Activated CD4-positive, alpha-beta T cell treated with anti-CD3 and anti-CD28 coated beads, Interleukin-2, amount 10 ng/mL, durations not matched to agents 7 days and 5 days (primary cell): ENCODE measurements around the gene KRT34. TPM values are rescaled to one million over a fixed set of nuclear protein-coding genes. Genes with fewer than 3 reads are reported as not detected.
A peak's percentile ranks its signal among the peaks of the same experiment; 100 is the strongest.

Experiments
- CTCF ChIA-PET: fragments of 350-600 bp; sonication (Branson Sonifier 250); formaldehyde crosslinking; loops from one replicate; lab custom pipeline; 2021; ENCODE audit warnings: antibody characterized with exemption; lab: Charles Lee
- POLR2A ChIA-PET: fragments of 350-600 bp; sonication (Branson Sonifier 250); formaldehyde crosslinking; loops from one replicate; lab custom pipeline; 2021; ENCODE audit warnings: antibody characterized with exemption; lab: Charles Lee
- DNase-seq: peaks from one replicate; pipeline ENCODE4 v3.0.0-alpha.2; 2020
- H3K27ac Mint-ChIP-seq: one replicate; pipeline ENCODE4 v1.8.0; 2021; ENCODE audit warnings: mild to moderate bottlenecking, moderate library complexity, mixed read lengths
- H3K27me3 Mint-ChIP-seq: one replicate; pipeline ENCODE4 v1.8.0; 2021; ENCODE audit warnings: mixed read lengths
- H3K36me3 Mint-ChIP-seq: one replicate; pipeline ENCODE4 v1.8.0; 2021; ENCODE audit warnings: low read depth, mixed read lengths
- H3K4me1 Mint-ChIP-seq: one replicate; pipeline ENCODE4 v1.8.0; 2021; ENCODE audit warnings: mixed read lengths
- H3K4me3 Mint-ChIP-seq: one replicate; pipeline ENCODE4 v1.8.0; 2021; ENCODE audit warnings: mild to moderate bottlenecking, moderate library complexity, mixed read lengths
- H3K9me3 Mint-ChIP-seq: one replicate; pipeline ENCODE4 v1.8.0; 2021; ENCODE audit warnings: mixed read lengths
- total RNA-seq, 2 experiments: library from RNA; stranded (reverse); gene quantifications; one replicate each; pipeline ENCODE4 v1.2.3, GENCODE V29; 2021

The KRT34 gene
- total RNA-seq, 2 experiments from 2014 or later, result not detected

- Mint-ChIP-seq H3K4me1 (peaks cover 38% of the 10 kb centered on the region), H3K9me3 (no peaks in the 10 kb centered on the region), H3K27me3 (no peaks in the 10 kb centered on the region), H3K4me3 (no peak overlapping the region), H3K27ac (peak overlapping the region; percentile 41), H3K36me3 (peaks cover 5% of the 10 kb centered on the region)
- ChIA-PET CTCF (interaction anchor here (0.5 kb wide), 1 partner anchor 631 kb away, joined by 3 read pairs; the partner anchor contains the start of gene KRT24), POLR2A (no interaction called here)
- DNase-seq, result no peak
Observed at GRCh38 chr17:41334385-41335305, 47.5 kb downstream of the KRT34 start.

- Mint-ChIP-seq H3K36me3 (no peaks in the 10 kb centered on the region), H3K4me3 (no peak overlapping the region), H3K4me1 (peaks cover 30% of the 10 kb centered on the region), H3K27ac (peak overlapping the region; percentile 74), H3K9me3 (no peaks in the 10 kb centered on the region), H3K27me3 (no peaks in the 10 kb centered on the region)
- ChIA-PET CTCF (interaction anchor here (1.1 kb wide), 1 partner anchor 15 kb away, joined by 3 read pairs; no protein-coding TSS in a partner anchor), POLR2A (no interaction called here)
- DNase-seq, result no peak
Observed at GRCh38 chr17:41333836-41334235, 48.3 kb downstream of the KRT34 start.

- ChIA-PET CTCF (interaction anchor here (0.9 to 1.1 kb wide), 2 partner anchors 11 to 16 kb away, joined by 3 to 6 read pairs; no protein-coding TSS in a partner anchor), POLR2A (no interaction called here)
- H3K27ac Mint-ChIP-seq, result peak overlapping the region; percentile 22
- no peaks in the 10 kb centered on the region for H3K36me3 Mint-ChIP-seq
- H3K9me3 Mint-ChIP-seq, result no peaks in the 10 kb centered on the region
- no peaks in the 10 kb centered on the region for H3K27me3 Mint-ChIP-seq
- no peak overlapping the region for H3K4me3 Mint-ChIP-seq
- no peak for DNase-seq
- peaks cover 24% of the 10 kb centered on the region for H3K4me1 Mint-ChIP-seq
Observed at GRCh38 chr17:41333098-41333497, 49.0 kb downstream of the KRT34 start.

- Mint-ChIP-seq H3K4me1 (peaks cover 20% of the 10 kb centered on the region), H3K36me3 (no peaks in the 10 kb centered on the region), H3K4me3 (no peak overlapping the region), H3K9me3 (no peaks in the 10 kb centered on the region), H3K27me3 (no peaks in the 10 kb centered on the region), H3K27ac (no peak overlapping the region)
- no peak for DNase-seq
- POLR2A ChIA-PET, result no interaction called here
- CTCF ChIA-PET, result interaction anchor here (0.9 to 1.6 kb wide), 2 partner anchors 10 to 316 kb away, joined by 3 to 5 read pairs; no protein-coding TSS in a partner anchor
Observed at GRCh38 chr17:41332239-41332638, 49.9 kb downstream of the KRT34 start.

GRCh38 chr17:41331606-41332005 is 50.5 kb downstream of the KRT34 start:
- Mint-ChIP-seq H3K27me3 (no peaks in the 10 kb centered on the region), H3K4me1 (peaks cover 26% of the 10 kb centered on the region), H3K9me3 (no peaks in the 10 kb centered on the region), H3K4me3 (no peak overlapping the region), H3K27ac (no peak overlapping the region), H3K36me3 (no peaks in the 10 kb centered on the region)
- ChIA-PET CTCF (interaction anchor here (0.9 to 1.6 kb wide), 3 partner anchors 9 to 317 kb away, joined by 3 to 5 read pairs (median 3); no protein-coding TSS in a partner anchor), POLR2A (no interaction called here)
- no peak for DNase-seq

- Mint-ChIP-seq H3K27ac (no peak overlapping the region), H3K36me3 (no peaks in the 10 kb centered on the region), H3K4me1 (peaks cover 22% of the 10 kb centered on the region), H3K4me3 (no peak overlapping the region), H3K27me3 (no peaks in the 10 kb centered on the region), H3K9me3 (no peaks in the 10 kb centered on the region)
- ChIA-PET POLR2A (no interaction called here), CTCF (interaction anchor here (0.7 to 1.1 kb wide), 2 partner anchors 10 to 645 kb away, joined by 3 to 6 read pairs; no protein-coding TSS in a partner anchor)
- peak; percentile 29 for DNase-seq
Observed at GRCh38 chr17:41329279-41329948, 52.7 kb downstream of the KRT34 start.

- peak overlapping the region; percentile 71 for H3K27ac Mint-ChIP-seq
- peaks cover 26% of the 10 kb centered on the region for H3K4me1 Mint-ChIP-seq
- ChIA-PET CTCF (no interaction called here), POLR2A (no interaction called here)
- H3K27me3 Mint-ChIP-seq, result no peaks in the 10 kb centered on the region
- H3K4me3 Mint-ChIP-seq, result no peak overlapping the region
- no peaks in the 10 kb centered on the region for H3K36me3 Mint-ChIP-seq
- no peaks in the 10 kb centered on the region for H3K9me3 Mint-ChIP-seq
- DNase-seq, result no peak
Observed at GRCh38 chr17:41328207-41328606, 53.9 kb downstream of the KRT34 start.

Other genes with a start within 250 kb of the KRT34 start
- not detected for gene KRTAP4-6, start 241.8 kb downstream of the KRT34 start, total RNA-seq
- not detected for gene KRTAP4-5, start 232.5 kb downstream of the KRT34 start, total RNA-seq
- gene KRTAP4-4, start 221.6 kb downstream of the KRT34 start, total RNA-seq, result not detected
- not detected for gene KRTAP4-3, start 214.1 kb downstream of the KRT34 start, total RNA-seq
- gene KRTAP4-2, start 204.1 kb downstream of the KRT34 start, total RNA-seq, result not detected
- not detected for gene KRTAP4-1, start 197.4 kb downstream of the KRT34 start, total RNA-seq
- gene KRTAP9-1, start 192.4 kb downstream of the KRT34 start, total RNA-seq, result not detected
- not detected for gene KRTAP9-2, start 155.7 kb downstream of the KRT34 start, total RNA-seq
- gene KRTAP9-3, start 149.9 kb downstream of the KRT34 start, total RNA-seq, result not detected
- not detected for gene KRTAP9-8, start 144.3 kb downstream of the KRT34 start, total RNA-seq
- not detected for gene KRTAP9-4, start 132.6 kb downstream of the KRT34 start, total RNA-seq
- gene KRTAP9-9, start 126.9 kb downstream of the KRT34 start, total RNA-seq, result not detected
- not detected for gene KRTAP9-6, start 116.9 kb downstream of the KRT34 start, total RNA-seq
- gene KRTAP9-7, start 106.6 kb downstream of the KRT34 start, total RNA-seq, result not detected
- gene KRTAP29-1, start 79.5 kb downstream of the KRT34 start, total RNA-seq, result not detected
- gene KRTAP16-1, start 73.0 kb downstream of the KRT34 start, total RNA-seq, result under 1 TPM in 1 of 2 experiments, not detected in 1; 0.12 TPM
- gene KRTAP17-1, start 66.6 kb downstream of the KRT34 start, total RNA-seq, result not detected
- gene KRT33A, start 31.5 kb downstream of the KRT34 start, total RNA-seq, result not detected
- gene KRT33B, start 12.5 kb downstream of the KRT34 start, total RNA-seq, result not detected
- not detected for gene KRT31, start 15.3 kb upstream of the KRT34 start, total RNA-seq
- gene KRT37, start 42.3 kb upstream of the KRT34 start, total RNA-seq, result not detected
- gene KRT38, start 58.7 kb upstream of the KRT34 start, total RNA-seq, result not detected
- not detected for gene KRT32, start 85.1 kb upstream of the KRT34 start, total RNA-seq
- not detected for gene KRT35, start 98.8 kb upstream of the KRT34 start, total RNA-seq
- not detected for gene KRT36, start 107.6 kb upstream of the KRT34 start, total RNA-seq
- not detected for gene KRT13, start 123.3 kb upstream of the KRT34 start, total RNA-seq
- gene KRT15, start 136.6 kb upstream of the KRT34 start, total RNA-seq, result not detected
- not detected for gene KRT19, start 146.0 kb upstream of the KRT34 start, total RNA-seq
- not detected for gene KRT9, start 189.8 kb upstream of the KRT34 start, total RNA-seq
- gene KRT14, start 204.6 kb upstream of the KRT34 start, total RNA-seq, result not detected
- gene KRT16, start 230.5 kb upstream of the KRT34 start, total RNA-seq, result not detected
- under 1 TPM in 1 of 2 experiments, not detected in 1; 0.25 TPM for gene KRT17, start 242.3 kb upstream of the KRT34 start, total RNA-seq